NOMO-1 (cell line): ENCODE measurements around the gene FAM168A.

Experiments
- DNase-seq, 2 experiments: peaks; one replicate each; lab custom pipeline; 2025; ENCODE audit not compliant: unreplicated experiment in 2 of 2; lab: John Stamatoyannopoulos, UW

Gene FAM168A

DNA sequence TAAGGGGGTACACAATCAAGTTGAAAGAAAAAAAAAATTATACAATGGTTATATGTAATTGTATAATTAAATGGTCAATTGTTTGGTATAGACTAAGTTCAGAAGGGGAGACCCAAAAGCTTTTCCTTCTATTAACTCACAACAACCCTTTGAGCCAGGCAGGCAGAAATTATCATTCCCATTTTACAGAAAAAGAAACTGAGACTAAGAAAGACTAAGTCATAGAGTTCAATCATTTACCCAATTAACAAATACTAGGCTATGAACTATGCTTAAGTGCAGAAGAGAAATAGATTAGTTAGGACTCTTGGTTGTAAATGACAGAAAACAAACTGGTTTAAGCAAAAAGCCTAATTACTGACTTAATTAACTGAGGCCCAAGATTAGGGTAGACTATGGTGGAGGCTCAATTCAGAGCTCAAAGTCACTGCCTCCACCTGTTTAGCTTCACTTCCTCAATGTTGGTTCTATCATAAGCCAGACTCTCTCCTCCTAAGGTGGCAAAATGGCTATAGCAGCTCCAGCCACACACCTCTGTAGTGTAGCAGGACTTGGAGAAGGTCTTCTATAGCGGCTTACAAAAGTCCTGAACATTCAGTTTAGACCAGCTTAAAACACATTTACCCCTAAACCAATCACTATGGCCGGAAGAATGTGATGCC, 34.2 kb downstream of the FAM168A start:
- no peak for DNase-seq

DNA sequence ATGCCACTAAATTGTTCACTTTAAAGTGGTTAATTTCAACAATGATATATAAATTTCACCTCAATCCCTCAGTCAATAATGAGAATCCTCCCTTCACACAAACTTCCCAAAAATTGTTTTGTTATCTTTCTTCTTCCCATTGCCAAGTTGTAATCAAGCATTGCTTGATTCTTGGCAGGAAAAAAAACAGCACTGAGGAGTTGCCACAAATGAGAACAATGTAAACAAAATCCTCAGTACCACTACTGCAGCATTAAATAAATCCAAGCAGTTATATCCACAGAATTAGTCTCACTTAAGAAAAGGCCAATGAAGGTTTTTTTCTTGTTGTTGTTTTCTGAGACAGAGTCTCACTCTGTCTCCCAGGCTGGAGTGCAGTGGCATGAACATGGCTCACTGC, 38.2 kb downstream of the FAM168A start:
- DNase-seq: no peak

DNA sequence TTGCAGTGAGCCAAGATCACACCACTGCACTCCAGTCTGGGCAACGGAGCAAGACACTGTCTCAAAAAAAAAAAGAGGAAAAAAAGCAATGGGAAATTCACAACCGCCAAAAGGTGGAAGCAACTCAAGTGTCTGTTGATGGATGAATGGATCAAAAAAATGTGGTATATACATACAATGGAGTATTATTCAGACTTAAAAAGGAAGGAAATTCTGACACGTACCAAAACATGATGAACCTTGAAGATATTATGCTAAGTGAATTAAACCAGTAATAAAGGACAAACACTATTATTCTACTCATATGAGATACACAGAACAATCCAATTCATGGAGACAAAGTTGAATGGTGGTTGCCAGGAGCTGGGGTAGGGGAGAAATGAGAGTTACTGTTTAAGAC, 40.9 kb downstream of the FAM168A start:
- no peak for DNase-seq

DNA sequence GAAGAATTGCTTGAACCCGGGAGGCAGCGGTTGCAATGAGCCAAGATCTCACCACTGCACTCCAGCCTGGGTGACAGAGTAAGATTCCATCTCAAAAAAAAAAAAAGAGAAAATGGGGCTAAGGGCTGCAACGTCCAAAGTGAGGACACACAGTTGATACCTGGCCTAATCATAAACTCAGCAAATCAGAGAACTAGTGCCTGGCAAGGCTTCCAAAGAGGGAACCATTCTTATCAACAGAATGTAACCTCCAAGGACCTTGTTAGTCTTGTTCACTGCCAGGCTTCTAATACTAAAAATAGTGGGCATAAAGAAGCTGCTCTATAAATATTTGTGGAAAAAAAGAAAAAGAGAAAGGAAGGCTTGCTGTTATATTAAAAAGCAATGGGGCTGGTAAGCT, 42.3 kb downstream of the FAM168A start:
- DNase-seq: no peak

DNA sequence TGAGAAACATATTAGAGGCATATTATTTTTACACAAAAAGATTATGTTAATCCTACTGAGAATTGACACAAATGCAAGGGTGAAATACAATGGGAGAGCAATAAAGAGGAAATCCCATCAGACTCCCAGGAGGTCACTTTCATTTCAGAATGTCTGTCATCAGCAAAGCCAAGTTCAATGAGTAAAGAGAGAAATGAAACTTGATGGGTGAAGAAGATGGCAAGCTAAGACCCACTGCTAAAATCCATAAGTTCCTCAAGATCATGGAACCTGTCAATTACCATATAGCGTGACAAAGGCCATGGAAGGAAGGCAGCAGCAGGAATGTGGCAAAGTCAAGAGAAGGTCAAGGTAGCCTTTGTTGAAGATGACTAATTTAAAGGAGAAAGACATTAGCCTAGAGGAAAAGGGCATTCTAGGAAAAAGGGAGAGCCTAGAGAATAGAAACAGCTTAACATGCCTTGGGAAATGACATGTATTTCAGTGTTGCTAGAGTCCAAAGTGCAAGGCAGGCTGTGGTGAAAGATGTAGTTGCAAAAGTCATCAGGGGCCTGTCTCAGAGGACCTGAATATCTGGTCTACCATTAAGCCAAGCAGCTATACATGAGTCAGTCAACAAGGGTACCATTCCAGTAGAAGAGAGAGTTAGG, 43.1 kb downstream of the FAM168A start:
- DNase-seq: peak; percentile 72 to 81

DNA sequence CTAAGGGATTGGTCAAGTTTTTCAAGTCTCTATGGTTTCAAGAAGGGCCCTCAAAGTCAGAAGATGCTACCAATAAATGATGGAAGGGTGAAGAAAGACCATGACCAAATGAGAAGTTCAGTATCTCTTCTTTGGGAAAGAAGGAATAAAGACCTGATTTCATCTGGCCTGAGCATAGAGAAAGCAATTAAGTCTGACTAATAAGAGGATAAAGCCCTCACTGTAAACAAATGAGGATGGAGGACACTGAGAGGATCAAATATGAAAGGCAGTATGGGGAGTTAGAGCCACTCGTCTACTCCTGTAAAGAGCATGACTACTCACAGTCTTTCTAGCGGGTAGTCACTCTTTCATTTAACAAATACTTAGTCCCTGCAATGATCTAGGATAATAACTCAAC, 44.6 kb downstream of the FAM168A start:
- no peak for DNase-seq

DNA sequence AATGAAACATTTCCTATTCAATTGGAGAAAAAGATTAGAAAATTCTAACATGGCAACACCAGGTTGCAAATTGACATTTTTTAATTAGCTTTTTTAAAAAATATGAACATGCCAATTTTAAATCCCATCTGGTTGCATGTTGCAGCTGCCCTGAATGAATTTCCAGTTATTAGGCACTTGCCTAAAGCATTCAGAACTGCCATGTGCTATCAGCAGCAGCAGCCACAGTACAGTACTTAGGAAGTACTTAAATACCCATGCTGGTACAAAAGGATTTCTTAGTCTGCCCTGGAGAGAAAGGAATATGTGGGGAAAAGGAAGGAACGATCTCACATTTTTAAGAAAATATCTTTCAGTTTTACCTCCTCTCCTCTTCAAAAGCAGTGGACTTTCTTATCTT, 46.2 kb downstream of the FAM168A start:
- DNase-seq: no peak

DNA sequence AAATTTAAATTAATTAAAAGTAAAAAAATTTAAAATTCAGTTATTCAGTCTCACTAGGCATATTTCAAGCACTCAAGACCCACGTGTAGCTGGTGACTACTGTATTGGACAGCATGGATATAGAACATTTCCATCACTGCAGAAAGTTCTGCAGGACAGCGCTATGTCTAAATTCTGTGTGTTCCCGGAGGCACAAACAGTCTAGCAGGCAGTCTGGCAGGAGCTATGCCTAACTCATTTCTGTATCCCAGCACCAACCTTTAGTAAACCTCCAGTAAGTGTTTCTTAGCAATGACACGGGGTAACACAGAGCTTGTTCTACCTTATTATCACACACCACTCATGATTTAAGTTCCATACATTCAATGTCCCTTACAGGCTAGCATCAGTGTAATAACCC, 48.5 kb downstream of the FAM168A start:
- DNase-seq: no peak

DNA sequence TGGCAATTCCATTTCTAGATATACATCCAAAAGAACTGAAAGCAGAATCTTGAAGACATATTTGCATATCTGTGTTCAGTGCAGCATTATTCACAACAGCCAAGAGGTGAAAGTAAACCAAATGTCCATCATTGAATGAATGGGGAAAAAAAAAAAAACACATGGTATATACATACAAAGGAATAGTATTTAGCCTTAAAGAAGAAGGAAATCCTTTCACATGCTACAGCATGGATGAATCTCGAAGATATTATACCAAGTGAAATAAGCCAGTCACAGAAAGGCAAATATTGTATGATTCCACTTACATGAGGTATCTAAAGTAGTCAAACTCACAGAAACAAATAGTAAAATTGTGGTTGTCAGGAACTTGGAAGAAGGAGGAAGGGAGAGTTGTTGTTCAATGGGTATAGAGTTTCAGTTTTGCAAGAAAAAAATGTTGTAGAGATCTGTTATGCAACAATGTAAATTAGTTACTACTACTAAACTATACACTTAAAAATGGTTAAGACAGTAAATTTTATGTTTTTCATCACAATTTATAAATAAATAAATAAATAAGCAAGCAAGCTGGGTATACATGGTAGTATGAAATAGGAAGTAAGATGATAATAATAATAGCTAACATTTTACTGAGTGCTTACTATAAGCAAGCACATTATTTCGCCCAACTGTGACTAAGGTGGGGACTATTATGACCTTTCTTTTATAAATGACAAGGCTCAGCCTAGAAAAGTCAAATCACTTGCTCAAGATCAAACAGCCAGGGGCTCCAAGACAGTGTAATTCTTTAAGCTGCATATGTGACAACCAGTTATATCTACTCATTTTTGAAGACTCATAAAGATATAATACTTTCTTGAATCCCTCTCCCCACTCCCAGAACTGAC, 50.0 kb downstream of the FAM168A start:
- peak; percentile 32 to 65 for DNase-seq

DNA sequence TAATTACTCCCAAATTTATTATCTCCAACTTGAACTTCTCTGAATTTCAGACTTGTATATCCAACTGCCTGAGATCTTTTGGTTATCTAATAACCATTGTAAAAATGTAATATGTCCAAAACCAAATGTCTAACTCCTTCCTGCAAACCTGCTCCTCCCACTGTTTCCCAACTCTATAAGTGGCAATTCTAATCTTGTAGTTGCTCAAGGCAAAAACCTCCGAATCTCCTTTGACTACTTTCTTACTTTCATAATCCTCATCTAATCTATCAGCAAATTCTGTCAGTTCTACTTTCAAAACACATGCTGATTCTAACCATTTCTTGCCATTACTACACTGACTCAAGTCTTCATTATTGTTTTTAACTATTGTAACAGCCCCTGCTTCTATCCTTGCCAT, 55.7 kb downstream of the FAM168A start:
- peak; percentile 54 to 88 for DNase-seq

DNA sequence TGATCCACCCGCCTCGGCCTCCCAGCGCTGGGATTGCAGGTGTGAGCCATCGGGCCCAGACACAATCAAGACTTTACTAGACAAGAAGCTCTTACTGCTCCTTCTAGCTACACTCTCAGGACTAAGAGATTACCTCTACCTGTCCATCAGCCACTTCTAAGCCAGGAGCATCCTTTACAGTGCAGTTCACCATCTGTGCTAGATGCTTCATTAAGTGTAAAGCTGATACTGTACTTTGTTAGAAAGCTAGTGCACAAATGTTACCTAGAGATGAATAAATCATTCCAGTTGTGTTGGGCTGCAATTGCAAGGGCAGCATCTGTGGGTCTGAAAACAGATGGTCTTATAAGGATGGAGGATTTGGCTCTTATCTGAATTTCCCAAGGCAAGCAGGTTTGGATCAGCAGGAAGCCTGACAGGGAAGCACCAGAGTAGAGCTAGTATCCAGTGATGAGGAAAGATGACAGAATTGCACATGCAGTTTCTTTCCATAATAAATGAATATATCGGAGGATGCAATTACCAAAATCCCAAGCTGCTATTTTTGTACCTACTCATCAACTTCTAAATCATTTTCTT, 58.3 kb downstream of the FAM168A start:
- no peak for DNase-seq

DNA sequence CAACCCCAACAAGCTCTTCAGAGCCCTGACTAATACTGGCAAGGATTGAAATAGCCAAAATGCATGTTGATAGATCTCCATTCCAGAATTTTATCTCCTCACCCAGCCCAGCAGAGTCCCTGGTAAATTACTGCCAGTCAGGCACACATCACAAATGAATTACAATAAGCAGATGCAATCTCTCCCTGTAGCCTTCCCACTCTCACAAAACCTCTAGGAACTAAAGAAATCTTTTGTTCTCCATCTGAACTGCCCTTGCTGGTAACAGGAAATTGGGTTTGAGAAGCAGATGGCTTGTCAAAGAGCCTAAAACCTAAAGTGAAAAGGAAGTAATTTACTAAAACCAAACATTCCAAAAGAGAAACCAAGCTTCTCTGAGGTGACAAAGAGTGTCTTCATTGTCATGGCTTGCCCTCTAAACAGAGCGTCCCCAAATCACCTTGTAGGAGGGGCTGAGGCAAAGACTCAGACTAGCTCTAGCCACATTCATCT, 59.5 kb downstream of the FAM168A start:
- DNase-seq: peak; percentile 65 to 82

DNA sequence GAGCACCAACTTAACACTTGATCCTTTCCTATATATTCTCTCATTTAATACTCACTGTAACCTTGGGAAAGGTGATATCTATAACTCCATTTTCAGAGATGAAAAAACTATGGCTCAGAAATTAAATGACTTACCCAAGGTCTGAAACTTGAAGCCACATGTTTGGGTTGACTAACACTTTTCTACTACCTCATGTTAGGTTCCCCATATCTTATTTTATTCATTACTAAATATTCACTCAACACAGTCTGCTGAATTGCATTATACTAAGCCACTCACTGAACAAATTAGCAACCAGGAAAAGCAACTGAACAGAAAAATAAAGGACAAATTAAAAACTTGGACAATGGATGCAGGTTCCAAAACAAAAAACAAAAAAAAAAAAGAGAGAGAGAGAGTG, 59.9 kb downstream of the FAM168A start:
- DNase-seq: peak in 1 of 2 experiments; percentile 6

DNA sequence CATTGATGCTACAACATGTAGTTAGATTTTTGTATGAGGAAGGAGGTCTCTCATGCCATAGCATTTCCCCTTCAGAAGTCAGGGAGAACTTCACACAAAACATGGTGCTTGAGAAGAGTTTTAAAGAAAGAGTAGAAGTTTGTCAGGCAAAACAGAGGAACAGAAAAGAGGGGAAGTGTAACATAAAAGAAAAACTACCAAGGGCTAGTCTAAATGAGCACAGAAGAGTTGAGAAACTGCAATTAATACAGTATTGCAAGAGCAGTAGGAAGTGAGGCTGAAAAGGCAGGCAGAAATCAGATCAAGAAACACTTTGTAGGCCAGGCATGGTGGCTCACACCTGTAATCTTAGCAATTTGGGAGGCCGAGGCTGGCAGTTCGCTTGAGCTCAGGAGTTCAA, 61.0 kb downstream of the FAM168A start:
- peak; percentile 68 to 84 for DNase-seq

DNA sequence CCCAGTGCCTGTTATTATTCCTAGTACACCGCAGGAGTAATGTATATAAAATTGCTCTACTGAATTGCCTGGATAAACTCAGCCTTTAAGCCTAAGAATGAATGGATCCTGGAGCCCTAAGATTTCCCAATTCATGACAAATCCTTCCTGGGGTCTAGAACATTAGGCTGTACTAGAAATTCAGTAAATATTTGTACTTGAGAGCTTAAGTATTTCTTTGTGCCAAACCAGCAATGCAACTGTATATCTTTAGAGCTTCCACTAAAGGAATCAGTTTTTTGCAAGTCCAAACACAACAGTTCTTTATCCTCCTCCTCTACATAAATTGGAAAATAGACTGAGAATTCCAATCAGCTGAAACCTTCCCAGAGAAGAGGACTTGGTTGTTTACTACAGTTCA, 65.6 kb downstream of the FAM168A start:
- no peak for DNase-seq

DNA sequence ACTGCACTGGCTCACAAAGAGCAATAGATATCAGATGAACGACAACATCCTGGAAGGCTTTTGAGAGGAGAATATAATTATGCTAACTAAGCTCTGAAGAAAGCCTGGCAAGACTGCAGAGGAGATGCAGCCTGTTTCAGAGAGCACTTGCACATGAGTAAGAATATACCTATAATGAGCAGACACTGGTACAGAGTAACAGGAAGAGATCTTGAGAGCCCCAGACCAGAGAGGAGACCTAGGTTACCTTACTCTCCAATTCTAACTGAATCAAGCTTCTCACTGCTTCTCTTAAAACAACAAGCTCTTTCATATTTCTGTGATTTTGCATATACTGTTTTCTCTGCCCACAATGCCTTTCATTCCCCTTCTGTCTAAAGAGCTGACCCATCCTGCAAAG, 66.5 kb downstream of the FAM168A start:
- DNase-seq: no peak

DNA sequence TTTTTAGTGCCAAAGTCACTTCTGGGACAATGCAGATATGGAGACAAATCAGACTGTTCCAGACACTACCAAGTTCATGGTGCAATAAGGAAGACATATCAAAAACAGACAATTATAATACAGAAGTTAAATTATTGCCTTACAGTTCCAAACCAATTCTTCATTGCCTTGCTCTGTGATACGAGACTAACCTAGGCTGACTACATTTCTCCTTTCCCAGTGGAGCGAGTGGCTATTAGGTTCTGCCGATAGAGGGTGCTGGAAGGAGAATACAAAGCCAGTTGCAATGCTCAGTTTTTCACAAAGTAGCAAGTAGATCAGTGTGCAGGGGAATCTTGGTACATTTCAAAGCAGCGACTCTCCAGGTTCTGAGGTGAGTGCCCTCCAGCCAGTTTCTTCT, 67.8 kb downstream of the FAM168A start:
- no peak for DNase-seq

DNA sequence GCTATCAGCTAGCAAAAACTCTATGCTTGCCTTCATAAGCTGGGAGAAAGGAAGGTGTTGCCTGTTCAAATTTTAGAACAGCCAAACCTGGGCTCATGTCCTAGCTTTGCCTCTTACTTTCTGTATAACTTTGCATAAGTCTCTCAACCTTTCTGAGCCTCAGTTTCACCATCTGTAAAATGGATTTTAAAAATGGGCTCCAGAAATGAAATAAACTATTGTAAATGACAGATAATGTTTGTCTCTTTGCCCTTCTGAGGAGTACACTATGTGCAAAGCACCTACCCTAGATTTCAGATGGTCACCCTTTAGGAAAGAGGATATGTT, 68.7 kb downstream of the FAM168A start:
- no peak for DNase-seq

DNA sequence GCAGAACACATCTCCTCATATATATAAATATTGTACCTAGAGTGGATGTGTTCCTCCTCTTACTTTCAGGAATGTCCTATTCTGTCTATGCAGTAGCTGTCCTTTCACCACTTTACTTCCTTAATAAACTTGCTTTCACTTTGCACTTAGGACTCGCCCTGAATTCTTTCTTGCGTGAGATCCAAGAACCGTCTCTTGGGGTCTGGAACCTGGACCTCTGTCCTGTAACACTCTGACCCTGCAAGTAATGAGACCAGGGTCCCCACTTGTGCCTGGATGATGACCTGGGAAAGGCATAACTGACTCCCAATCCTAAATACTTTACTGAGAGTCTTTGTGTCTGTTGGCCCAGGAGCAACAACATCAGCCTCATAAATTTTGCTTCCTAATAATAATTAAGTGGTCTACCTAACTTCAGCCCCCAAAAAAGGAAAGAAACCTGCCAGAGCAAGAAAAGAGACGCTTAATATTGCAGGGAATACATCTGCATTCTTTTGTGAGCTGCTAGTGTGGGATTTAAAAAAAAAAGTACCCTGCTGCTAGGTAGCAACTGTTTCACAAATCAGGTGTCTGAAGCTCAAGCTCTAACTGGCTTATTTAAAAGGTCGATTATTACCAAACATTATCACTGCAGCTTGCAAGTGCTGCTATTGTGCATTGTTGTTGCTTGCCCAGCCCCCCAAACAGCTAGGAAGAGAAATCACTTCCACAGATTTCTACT, 69.3 kb downstream of the FAM168A start:
- peak in 1 of 2 experiments; percentile 65 for DNase-seq

DNA sequence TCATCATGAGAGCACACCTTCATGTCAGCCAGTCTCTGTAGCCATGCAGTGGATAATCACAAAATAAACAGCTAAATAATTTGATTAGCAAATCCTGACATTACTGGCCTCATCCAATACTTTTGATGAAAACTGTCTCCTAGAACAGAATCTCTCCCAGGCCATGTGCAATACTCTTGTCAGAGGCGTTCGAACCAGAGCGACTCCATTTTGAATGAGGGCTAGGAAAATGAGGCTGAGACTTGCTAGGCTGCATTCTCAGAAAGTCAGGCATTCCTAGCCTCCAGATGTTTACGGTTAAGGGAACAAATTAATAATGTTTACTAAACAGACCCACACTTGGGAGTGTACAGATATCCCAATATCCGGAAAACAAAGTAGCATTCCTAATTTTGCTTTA, 69.9 kb downstream of the FAM168A start:
- no peak for DNase-seq

DNA sequence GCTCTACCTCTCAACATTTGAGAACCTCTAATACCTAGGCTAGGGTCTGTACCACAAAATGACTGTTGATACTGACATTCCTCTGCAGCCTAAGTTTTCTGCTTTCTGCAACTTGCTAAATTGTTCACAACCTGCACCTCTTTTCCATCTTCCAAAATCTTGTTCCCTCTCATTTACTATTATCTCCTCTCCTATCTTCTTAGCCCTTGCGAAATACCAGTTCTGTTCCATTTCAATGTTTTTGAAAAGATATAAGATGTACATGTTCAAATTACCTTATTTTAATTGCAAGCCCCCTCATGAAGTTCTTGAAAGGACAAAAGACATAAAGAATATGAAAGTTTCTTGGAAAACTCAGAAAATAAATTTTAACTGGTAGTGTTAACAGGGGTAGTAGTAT, 72.3 kb downstream of the FAM168A start:
- no peak for DNase-seq
